ENCODE measurements around the gene PDIA3.
"Not testable (repeated sequence)": the region's sequence is repeated elsewhere in the genome, so short reads cannot be mapped to it uniquely, and the experiment has no call there.

The PDIA3 gene

DNA sequence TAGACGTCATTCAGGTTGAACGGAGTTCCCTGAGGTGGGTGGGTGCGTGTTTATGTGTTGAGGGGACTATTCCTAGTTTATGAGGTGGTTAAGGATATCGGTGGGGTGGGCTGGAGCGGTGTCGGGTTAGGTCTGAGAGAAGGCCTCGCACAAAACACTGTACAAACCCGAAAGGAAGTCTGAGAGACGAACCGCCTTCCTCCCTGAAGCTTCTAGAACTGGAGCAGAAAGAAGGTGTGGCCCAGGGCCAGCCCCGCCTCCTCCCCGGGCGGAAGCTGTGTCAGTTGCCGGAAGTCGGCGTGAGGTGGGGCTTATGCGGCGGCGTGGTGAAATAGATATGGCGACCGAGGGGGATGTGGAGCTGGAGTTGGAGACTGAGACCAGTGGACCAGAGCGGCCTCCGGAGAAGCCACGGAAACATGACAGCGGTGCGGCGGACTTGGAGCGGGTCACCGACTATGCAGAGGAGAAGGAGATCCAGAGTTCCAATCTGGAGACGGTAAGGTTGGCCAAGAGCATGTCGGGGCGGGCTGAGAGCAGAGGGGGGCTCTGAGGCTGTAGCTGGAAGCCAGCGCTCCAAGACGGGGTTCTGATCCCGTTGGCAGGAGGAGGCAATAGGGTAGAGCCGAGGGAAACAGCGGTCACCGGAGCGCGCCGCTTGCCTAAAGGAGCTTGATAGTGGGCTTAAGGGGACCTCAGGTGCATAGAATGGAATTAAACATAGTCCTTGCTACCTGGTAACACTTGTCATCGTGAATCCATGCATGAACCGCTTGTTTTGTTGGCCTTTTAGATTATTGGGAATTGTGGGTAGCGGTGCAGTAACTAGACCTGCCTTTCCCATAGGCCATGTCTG is 54.3 kb downstream of the PDIA3 start, which contains the start of gene HYPK:
Gene HYPK (plus strand): TSS at position 314 of the 856 bp plus-strand sequence. CDS start 24 bp downstream, at position 338.
- peak within 1 kb of the TSS; percentile 92 for H3K4me3 ChIP-seq (replicated peaks; ENCODE audit: low read depth, low read length)
- no peaks in the 10 kb centered on the region for H3K27me3 ChIP-seq (replicated peaks; ENCODE audit: control insufficient read depth, insufficient read depth, low read length)
- TF ChIP-seq, protein P1, sequence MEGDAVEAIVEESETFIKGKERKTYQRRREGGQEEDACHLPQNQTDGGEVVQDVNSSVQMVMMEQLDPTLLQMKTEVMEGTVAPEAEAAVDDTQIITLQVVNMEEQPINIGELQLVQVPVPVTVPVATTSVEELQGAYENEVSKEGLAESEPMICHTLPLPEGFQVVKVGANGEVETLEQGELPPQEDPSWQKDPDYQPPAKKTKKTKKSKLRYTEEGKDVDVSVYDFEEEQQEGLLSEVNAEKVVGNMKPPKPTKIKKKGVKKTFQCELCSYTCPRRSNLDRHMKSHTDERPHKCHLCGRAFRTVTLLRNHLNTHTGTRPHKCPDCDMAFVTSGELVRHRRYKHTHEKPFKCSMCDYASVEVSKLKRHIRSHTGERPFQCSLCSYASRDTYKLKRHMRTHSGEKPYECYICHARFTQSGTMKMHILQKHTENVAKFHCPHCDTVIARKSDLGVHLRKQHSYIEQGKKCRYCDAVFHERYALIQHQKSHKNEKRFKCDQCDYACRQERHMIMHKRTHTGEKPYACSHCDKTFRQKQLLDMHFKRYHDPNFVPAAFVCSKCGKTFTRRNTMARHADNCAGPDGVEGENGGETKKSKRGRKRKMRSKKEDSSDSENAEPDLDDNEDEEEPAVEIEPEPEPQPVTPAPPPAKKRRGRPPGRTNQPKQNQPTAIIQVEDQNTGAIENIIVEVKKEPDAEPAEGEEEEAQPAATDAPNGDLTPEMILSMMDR (IDR thresholded peaks at IDR 0.05; ENCODE audit: insufficient read depth, low read length, poor library complexity, severe bottlenecking): no peak
- DNase-seq (ENCODE audit: extremely low read depth, insufficient read length): peak; percentile 90
- H3K36me3 ChIP-seq (ENCODE audit: control insufficient read depth, insufficient read depth, low read length): peaks cover 18% of the 10 kb centered on the region

DNA sequence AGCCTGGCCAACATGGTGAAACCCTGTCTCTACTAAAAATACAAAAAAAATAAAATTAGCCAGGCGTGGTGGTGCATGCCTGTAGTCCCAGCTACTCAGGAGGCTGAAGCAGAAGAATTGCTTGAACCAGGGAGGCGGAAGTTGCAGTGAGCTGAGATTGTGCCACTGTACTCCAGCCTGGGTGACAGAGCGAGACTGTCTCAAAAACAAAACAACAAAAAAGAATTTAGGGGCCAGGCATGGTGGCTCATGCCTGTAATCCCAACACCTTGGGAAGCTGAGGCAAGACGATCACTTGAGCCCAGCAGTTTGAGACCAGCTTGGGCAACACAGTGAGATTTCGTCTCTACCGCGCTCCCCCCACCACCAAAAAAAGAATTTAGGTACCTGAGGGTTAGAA is 56.4 kb downstream of the PDIA3 start:
- H3K27me3 ChIP-seq (replicated peaks; ENCODE audit: control insufficient read depth, insufficient read depth, low read length); DNase-seq (ENCODE audit: extremely low read depth, insufficient read length); H3K4me3 ChIP-seq (replicated peaks; ENCODE audit: low read depth, low read length): not testable (repeated sequence)
- peaks cover 20% of the 10 kb centered on the region for H3K36me3 ChIP-seq (ENCODE audit: control insufficient read depth, insufficient read depth, low read length)

DNA sequence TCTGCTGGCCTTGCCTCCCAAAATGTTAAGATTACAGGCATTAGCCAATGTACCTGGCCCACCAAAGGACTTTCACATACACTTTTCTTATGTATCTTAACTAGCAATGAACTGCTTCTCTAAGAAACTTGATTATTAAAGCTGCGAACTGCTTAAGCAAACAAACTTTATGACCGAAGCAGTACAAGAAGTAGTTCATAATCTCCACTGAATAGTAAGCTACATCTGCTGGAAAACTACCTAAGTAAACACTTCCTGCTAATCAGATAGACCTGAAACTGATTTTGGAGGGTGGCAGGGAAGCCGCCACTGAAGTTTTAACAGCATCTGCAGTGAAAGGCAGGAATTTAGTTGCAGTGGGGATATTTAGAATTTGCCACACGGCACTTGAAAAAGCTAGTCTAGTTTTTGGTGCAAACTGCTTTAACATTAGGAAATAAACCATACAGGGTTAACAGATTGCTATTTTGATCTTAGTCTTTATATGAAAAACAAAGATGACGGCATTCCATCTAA is 62.3 kb downstream of the PDIA3 start:
- peaks cover 20% of the 10 kb centered on the region for H3K36me3 ChIP-seq (ENCODE audit: control insufficient read depth, insufficient read depth, low read length)

DNA sequence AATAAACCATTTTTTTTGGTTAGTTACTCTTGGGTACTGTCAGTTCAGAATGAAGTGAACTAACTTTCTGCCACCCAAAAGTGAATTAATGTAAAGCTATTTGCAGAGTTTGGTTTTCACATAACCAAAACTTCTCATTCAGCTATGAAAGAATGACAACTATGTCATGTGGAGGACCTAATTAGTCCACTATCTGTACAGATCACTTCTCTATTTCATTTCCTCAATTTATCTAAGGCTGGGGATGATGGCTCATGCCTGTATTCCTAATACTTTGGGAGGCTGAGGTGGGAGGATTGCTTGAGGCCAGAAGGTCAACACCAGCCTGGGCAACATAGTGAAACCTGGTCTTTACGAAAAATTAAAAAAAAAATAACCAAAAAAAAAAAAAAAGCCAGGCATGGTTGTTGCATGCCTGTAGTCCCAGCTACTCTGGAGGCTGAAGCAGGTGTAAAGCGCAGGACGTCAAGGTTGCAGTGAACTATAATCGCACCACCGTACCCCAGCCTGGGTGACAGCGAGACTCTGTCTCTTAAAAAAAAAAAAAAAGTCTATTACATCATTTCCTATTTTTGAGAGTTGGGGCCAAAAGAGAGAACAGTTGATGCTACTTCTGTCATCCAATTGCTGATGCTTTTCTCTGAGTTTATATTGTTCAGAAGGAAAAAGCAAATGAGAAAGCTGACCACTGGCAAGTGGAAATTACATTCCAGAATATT is 62.9 kb downstream of the PDIA3 start:
- no peaks in the 10 kb centered on the region for H3K27me3 ChIP-seq (replicated peaks; ENCODE audit: control insufficient read depth, insufficient read depth, low read length)
- TF ChIP-seq, protein P1 (IDR thresholded peaks at IDR 0.05; ENCODE audit: insufficient read depth, low read length, poor library complexity, severe bottlenecking): no peak
- no peak overlapping the region for H3K4me3 ChIP-seq (replicated peaks; ENCODE audit: low read depth, low read length)
- H3K36me3 ChIP-seq (ENCODE audit: control insufficient read depth, insufficient read depth, low read length): peaks cover 21% of the 10 kb centered on the region
- peak; percentile 70 for DNase-seq (ENCODE audit: extremely low read depth, insufficient read length)

More for the DNA sequence above, 62.3 kb downstream of the PDIA3 start:
- no peak for DNase-seq (ENCODE audit: extremely low read depth, insufficient read length)
- TF ChIP-seq, protein P1 (IDR thresholded peaks at IDR 0.05; ENCODE audit: insufficient read depth, low read length, poor library complexity, severe bottlenecking): no peak
- H3K4me3 ChIP-seq (replicated peaks; ENCODE audit: low read depth, low read length): no peak overlapping the region
- no peaks in the 10 kb centered on the region for H3K27me3 ChIP-seq (replicated peaks; ENCODE audit: control insufficient read depth, insufficient read depth, low read length)

DNA sequence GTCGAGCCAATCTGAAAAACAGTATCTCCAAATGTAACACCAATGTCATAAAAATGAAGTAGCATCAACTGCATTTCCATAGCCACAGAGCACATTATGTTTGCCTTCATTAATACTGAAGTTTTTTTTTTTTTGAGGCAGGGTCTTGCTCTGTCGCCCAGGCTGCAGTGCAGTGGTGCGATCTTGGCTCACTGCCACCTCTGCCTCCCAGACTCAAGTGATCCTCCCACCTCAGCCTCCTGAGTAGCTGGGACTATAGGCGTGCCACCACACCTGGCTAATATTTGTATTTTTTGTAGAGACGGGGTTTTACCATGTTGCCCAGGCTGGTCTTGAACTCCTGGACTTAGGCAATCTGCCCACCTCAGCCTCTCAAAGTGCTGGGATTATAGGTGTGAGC is 68.8 kb downstream of the PDIA3 start:
- not testable (repeated sequence) for H3K27me3 ChIP-seq (replicated peaks; ENCODE audit: control insufficient read depth, insufficient read depth, low read length); DNase-seq (ENCODE audit: extremely low read depth, insufficient read length); H3K4me3 ChIP-seq (replicated peaks; ENCODE audit: low read depth, low read length)
- peaks cover 17% of the 10 kb centered on the region for H3K36me3 ChIP-seq (ENCODE audit: control insufficient read depth, insufficient read depth, low read length)

DNA sequence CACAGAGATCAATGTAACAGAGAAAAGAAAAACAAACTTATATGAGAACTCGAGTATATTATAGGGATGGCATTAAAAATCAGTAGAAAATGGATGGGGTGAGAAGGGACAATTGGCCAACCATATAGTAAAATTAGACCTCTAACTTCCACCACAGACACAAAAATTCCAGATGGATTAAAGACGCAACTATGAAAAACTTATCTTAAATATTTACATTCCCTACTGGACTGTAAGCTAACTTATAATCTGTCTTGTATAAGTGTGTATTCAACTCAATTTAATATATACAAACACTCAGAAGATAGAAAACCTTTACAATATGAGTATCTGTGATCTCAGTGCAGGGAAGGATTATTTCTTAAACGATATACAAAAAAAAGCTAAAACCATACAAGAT is 75.3 kb downstream of the PDIA3 start:
- no peak overlapping the region for H3K4me3 ChIP-seq (replicated peaks; ENCODE audit: low read depth, low read length)
- peaks cover 4% of the 10 kb centered on the region for H3K36me3 ChIP-seq (ENCODE audit: control insufficient read depth, insufficient read depth, low read length)
- H3K27me3 ChIP-seq (replicated peaks; ENCODE audit: control insufficient read depth, insufficient read depth, low read length): no peaks in the 10 kb centered on the region
- TF ChIP-seq, protein P1 (IDR thresholded peaks at IDR 0.05; ENCODE audit: insufficient read depth, low read length, poor library complexity, severe bottlenecking): no peak
- no peak for DNase-seq (ENCODE audit: extremely low read depth, insufficient read length)

Data from GM06990 (cell line).